MV-4-11 (cell line): Measurements from ENCODE around the gene ACTR3C.
"Not testable (repeated sequence)": the region's sequence is repeated elsewhere in the genome, so short reads cannot be mapped to it uniquely, and the experiment has no call there.

Source experiments
- DNase-seq: peaks from one replicate; lab custom pipeline; 2025; lab: John Stamatoyannopoulos, UW

The ACTR3C gene

GRCh38 chr7:150336746-150337145, 13.4 kb upstream of the ACTR3C start:
- no peak for DNase-seq

- no peak for DNase-seq
These were observed 12.4 kb upstream of the ACTR3C start for GRCh38 chr7:150335774-150336112.

GRCh38 chr7:150335108-150335773, 11.9 kb upstream of the ACTR3C start:
- DNase-seq = no peak

GRCh38 chr7:150334108-150334507, 10.8 kb upstream of the ACTR3C start:
- no peak for DNase-seq

GRCh38 chr7:150333659-150334058, 10.3 kb upstream of the ACTR3C start:
- no peak for DNase-seq

- no peak for DNase-seq
These were observed 9.7 kb upstream of the ACTR3C start for GRCh38 chr7:150332852-150333635.

- DNase-seq = no peak
These were observed 7.0 kb upstream of the ACTR3C start for GRCh38 chr7:150330211-150330885.

GRCh38 chr7:150329331-150330120, 6.2 kb upstream of the ACTR3C start:
- no peak for DNase-seq

- no peak for DNase-seq
These were observed 4.0 kb upstream of the ACTR3C start for GRCh38 chr7:150327308-150327707.

- DNase-seq = no peak
These were observed 3.4 kb upstream of the ACTR3C start for GRCh38 chr7:150326657-150327268.

GRCh38 chr7:150325901-150326300, 2.6 kb upstream of the ACTR3C start:
- DNase-seq = no peak

- peak; percentile 92 for DNase-seq
These were observed 1.8 kb upstream of the ACTR3C start for GRCh38 chr7:150325110-150325611.

GRCh38 chr7:150324373-150324961, 1.1 kb upstream of the ACTR3C start:
- DNase-seq = no peak

- no peak for DNase-seq
These were observed 482 bp upstream of the ACTR3C start for GRCh38 chr7:150323682-150324372.

- DNase-seq = peak; percentile 24
These were observed 1.1 kb downstream of the ACTR3C start for GRCh38 chr7:150322114-150322832.

GRCh38 chr7:150321788-150322113, 1.6 kb downstream of the ACTR3C start:
- DNase-seq = no peak

- DNase-seq = no peak
These were observed 5.4 kb downstream of the ACTR3C start for GRCh38 chr7:150317748-150318444.

- not testable (repeated sequence) for DNase-seq
These were observed 6.4 kb downstream of the ACTR3C start for GRCh38 chr7:150316987-150317386.

GRCh38 chr7:150314639-150315239, 8.6 kb downstream of the ACTR3C start:
- DNase-seq = no peak
